Astrocyte (in vitro differentiated cells and primary cell): Measurements from ENCODE around the gene PDE4A. TPM values are rescaled to one million over a fixed set of nuclear protein-coding genes. Genes with fewer than 3 reads are reported as not detected.

Experiments used
- DNase-seq: peaks from one replicate; pipeline ENCODE4 v3.0.0-alpha.2; 2010; ENCODE audit warnings: low read depth
- FAIRE-seq: peaks from 2 replicates; lab custom pipeline; 2011; peaks lifted over from hg19 to GRCh38; lab: Jason Lieb, UNC
- H2AFZ ChIP-seq: 2 replicates; pipeline ENCODE4 v1.6.0; 2012; ENCODE audit warnings: low read depth, low read length, inconsistent platforms
- H3K27ac ChIP-seq: 2 replicates; pipeline ENCODE4 v1.5.1; 2011; ENCODE audit warnings: low read depth, low read length, inconsistent platforms
- H3K27me3 ChIP-seq: 2 replicates; pipeline ENCODE4 v1.6.0; 2011; ENCODE audit warnings: low read length, inconsistent platforms; ENCODE audit not compliant: insufficient read depth
- H3K36me3 ChIP-seq: 2 replicates; pipeline ENCODE4 v1.5.1; 2011; ENCODE audit warnings: low read length, inconsistent platforms; ENCODE audit not compliant: insufficient read depth
- H3K4me1 ChIP-seq: 2 replicates; pipeline ENCODE4 v1.5.1; 2011; ENCODE audit warnings: low read length, inconsistent platforms; ENCODE audit not compliant: insufficient read depth
- H3K4me2 ChIP-seq: 2 replicates; pipeline ENCODE4 v1.6.0; 2012; ENCODE audit warnings: low read length, inconsistent platforms
- H3K4me3 ChIP-seq: 2 replicates; pipeline ENCODE4 v1.5.1; 2011; ENCODE audit warnings: low read depth, mild to moderate bottlenecking, low read length, inconsistent platforms; ENCODE audit not compliant: insufficient read depth
- H3K79me2 ChIP-seq: 2 replicates; pipeline ENCODE4 v1.6.0; 2012; ENCODE audit warnings: mild to moderate bottlenecking, low read length, inconsistent platforms; ENCODE audit not compliant: insufficient read depth
- H3K9ac ChIP-seq: 2 replicates; pipeline ENCODE4 v1.6.0; 2012; ENCODE audit warnings: mild to moderate bottlenecking, low read length, inconsistent platforms
- H3K9me3 ChIP-seq: 2 replicates; pipeline ENCODE4 v1.5.1; 2012; ENCODE audit warnings: low read depth, mild to moderate bottlenecking, low read length, inconsistent platforms; ENCODE audit not compliant: insufficient read depth
- H4K20me1 ChIP-seq: 2 replicates; pipeline ENCODE4 v1.6.0; 2012; ENCODE audit warnings: low read length, inconsistent platforms; ENCODE audit not compliant: insufficient read depth
- H3K27ac Mint-ChIP-seq: one replicate; pipeline ENCODE4 v1.8.0; 2021; ENCODE audit warnings: mild to moderate bottlenecking, mixed read lengths; ENCODE audit not compliant: unreplicated experiment
- H3K27me3 Mint-ChIP-seq: one replicate; pipeline ENCODE4 v1.8.0; 2021; ENCODE audit warnings: low read depth, mixed read lengths; ENCODE audit not compliant: unreplicated experiment
- H3K36me3 Mint-ChIP-seq: one replicate; pipeline ENCODE4 v1.8.0; 2021; ENCODE audit warnings: low read depth, mixed read lengths; ENCODE audit not compliant: unreplicated experiment
- H3K4me1 Mint-ChIP-seq: one replicate; pipeline ENCODE4 v1.8.0; 2021; ENCODE audit warnings: low read depth, mixed read lengths; ENCODE audit not compliant: unreplicated experiment
- H3K4me3 Mint-ChIP-seq: one replicate; pipeline ENCODE4 v1.8.0; 2021; ENCODE audit warnings: mild to moderate bottlenecking, moderate library complexity, mixed read lengths; ENCODE audit not compliant: unreplicated experiment
- H3K9me3 Mint-ChIP-seq: one replicate; pipeline ENCODE4 v1.8.0; 2021; ENCODE audit warnings: mild to moderate bottlenecking, mixed read lengths; ENCODE audit not compliant: unreplicated experiment
- EZH2 ChIP-seq: IDR thresholded peaks from 2 replicates; pipeline ENCODE4 v1.6.1; 2012; ENCODE audit warnings: mild to moderate bottlenecking, low read length, inconsistent platforms; ENCODE audit not compliant: insufficient read depth
- total RNA-seq: library from RNA; stranded (reverse); gene quantifications from 2 replicates; pipeline ENCODE4 v1.2.1, GENCODE V29; 2021
- TF ChIP-seq, protein P1 (sequence below): IDR thresholded peaks from 2 replicates; pipeline ENCODE4 v1.5.1; 2011; ENCODE audit warnings: low read depth, mild to moderate bottlenecking, inconsistent platforms, low read length, moderate library complexity; ENCODE audit not compliant: insufficient read depth

Gene PDE4A
- total RNA-seq, 1 donor from 2014 or later = 3.2 TPM

- Mint-ChIP-seq H3K36me3 (no peaks in the 10 kb centered on the region), H3K9me3 (peaks cover 2% of the 10 kb centered on the region), H3K27ac (no peak overlapping the region), H3K27me3 (peaks cover 29% of the 10 kb centered on the region), H3K4me3 (peak overlapping the region; percentile 79), H3K4me1 (peaks cover 18% of the 10 kb centered on the region)
- H3K27ac ChIP-seq = no peak overlapping the region
- H3K4me2 ChIP-seq = peak overlapping the region; percentile 90
- H3K9me3 ChIP-seq = peaks cover 3% of the 10 kb centered on the region
- H4K20me1 ChIP-seq = peaks cover 31% of the 10 kb centered on the region
- FAIRE-seq (no peak), DNase-seq (no peak)
- peaks cover 22% of the 10 kb centered on the region for H3K27me3 ChIP-seq
- H3K4me1 ChIP-seq = peaks cover 39% of the 10 kb centered on the region
- no peaks in the 10 kb centered on the region for H3K36me3 ChIP-seq
- H3K79me2 ChIP-seq = no peaks in the 10 kb centered on the region
- no peak for TF ChIP-seq EZH2
- TF ChIP-seq, protein P1, sequence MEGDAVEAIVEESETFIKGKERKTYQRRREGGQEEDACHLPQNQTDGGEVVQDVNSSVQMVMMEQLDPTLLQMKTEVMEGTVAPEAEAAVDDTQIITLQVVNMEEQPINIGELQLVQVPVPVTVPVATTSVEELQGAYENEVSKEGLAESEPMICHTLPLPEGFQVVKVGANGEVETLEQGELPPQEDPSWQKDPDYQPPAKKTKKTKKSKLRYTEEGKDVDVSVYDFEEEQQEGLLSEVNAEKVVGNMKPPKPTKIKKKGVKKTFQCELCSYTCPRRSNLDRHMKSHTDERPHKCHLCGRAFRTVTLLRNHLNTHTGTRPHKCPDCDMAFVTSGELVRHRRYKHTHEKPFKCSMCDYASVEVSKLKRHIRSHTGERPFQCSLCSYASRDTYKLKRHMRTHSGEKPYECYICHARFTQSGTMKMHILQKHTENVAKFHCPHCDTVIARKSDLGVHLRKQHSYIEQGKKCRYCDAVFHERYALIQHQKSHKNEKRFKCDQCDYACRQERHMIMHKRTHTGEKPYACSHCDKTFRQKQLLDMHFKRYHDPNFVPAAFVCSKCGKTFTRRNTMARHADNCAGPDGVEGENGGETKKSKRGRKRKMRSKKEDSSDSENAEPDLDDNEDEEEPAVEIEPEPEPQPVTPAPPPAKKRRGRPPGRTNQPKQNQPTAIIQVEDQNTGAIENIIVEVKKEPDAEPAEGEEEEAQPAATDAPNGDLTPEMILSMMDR = no peak
- H3K4me3 ChIP-seq = no peak overlapping the region
- H3K9ac ChIP-seq = no peak overlapping the region
- no peak overlapping the region for H2AFZ ChIP-seq
Measured at GRCh38 chr19:10417541-10418234, 2.6 kb upstream of the PDE4A start.

DNA sequence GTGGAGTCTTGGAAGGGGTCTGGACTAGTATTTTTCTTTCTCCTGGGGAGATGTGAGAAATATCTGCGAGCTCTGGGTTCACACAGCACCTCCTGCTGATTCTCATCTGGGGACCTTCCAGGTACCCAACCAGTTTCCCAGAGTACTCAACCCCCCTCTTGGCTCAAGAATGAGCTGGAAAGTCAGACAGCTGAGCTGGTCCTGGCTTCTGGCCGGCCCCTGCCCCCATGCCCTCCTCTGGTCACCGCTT is 2.2 kb upstream of the PDE4A start:
- H3K79me2 ChIP-seq = no peaks in the 10 kb centered on the region
- no peaks in the 10 kb centered on the region for H3K36me3 ChIP-seq
- H3K27ac ChIP-seq = no peak overlapping the region
- H3K4me2 ChIP-seq = peak overlapping the region; percentile 90
- H3K36me3 Mint-ChIP-seq = no peaks in the 10 kb centered on the region
- H3K4me1 Mint-ChIP-seq = peaks cover 18% of the 10 kb centered on the region
- peaks cover 2% of the 10 kb centered on the region for H3K9me3 Mint-ChIP-seq
- H4K20me1 ChIP-seq = peaks cover 31% of the 10 kb centered on the region
- H3K9me3 ChIP-seq = peaks cover 3% of the 10 kb centered on the region
- H3K9ac ChIP-seq = peak overlapping the region; percentile 37
- H3K27me3 ChIP-seq = peaks cover 22% of the 10 kb centered on the region
- peak overlapping the region; percentile 79 for H3K4me3 Mint-ChIP-seq
- no peak for TF ChIP-seq EZH2
- H2AFZ ChIP-seq = no peak overlapping the region
- DNase-seq (no peak), FAIRE-seq (no peak)
- peaks cover 31% of the 10 kb centered on the region for H3K27me3 Mint-ChIP-seq
- H3K27ac Mint-ChIP-seq = peak overlapping the region; percentile 85
- H3K4me3 ChIP-seq = peak overlapping the region; percentile 28
- H3K4me1 ChIP-seq = peaks cover 39% of the 10 kb centered on the region

DNA sequence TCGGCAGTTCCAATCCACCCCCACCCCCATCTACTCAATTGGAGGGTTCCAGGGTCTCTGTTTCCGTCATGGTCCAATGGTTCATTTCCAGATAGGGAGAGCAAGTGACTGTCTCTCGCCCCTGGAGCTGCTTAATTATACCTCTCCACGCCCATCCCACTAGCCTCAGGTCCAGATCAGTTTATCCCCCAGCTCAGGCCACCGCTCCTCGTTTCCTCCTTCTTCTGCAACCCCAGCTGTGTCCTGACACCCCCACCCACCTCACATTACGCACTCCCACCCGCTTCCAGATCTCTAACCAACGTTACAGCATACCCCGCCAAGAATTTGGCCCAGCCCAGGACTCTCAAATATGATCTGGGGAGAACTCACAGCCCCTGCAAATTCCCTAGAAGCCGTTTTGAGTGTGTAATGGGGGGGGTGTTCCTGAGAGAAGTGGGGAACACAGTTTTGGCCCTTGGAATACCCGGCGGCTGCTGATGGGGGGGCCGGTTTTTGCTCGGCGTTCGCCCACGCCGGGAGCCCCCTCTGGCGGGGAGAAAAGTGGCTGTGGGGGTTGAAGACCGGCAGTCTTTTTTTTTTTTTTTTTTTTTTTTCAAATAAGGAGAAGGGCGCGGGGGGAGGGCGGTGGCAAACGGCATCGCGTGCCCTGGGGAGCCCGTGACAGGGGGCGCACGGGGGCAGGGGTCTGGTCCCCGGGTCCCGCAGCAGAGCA is 1.7 kb upstream of the PDE4A start:
- peaks cover 22% of the 10 kb centered on the region for H3K27me3 ChIP-seq
- FAIRE-seq (no peak), DNase-seq (no peak)
- peak overlapping the region; percentile 28 for H3K4me3 ChIP-seq
- peak overlapping the region; percentile 79 for H3K4me3 Mint-ChIP-seq
- peaks cover 31% of the 10 kb centered on the region for H4K20me1 ChIP-seq
- no peak overlapping the region for H3K27ac ChIP-seq
- peaks cover 2% of the 10 kb centered on the region for H3K9me3 Mint-ChIP-seq
- peak overlapping the region; percentile 90 for H3K4me2 ChIP-seq
- H3K79me2 ChIP-seq = no peaks in the 10 kb centered on the region
- peaks cover 3% of the 10 kb centered on the region for H3K9me3 ChIP-seq
- no peaks in the 10 kb centered on the region for H3K36me3 ChIP-seq
- no peak overlapping the region for H2AFZ ChIP-seq
- peaks cover 39% of the 10 kb centered on the region for H3K4me1 ChIP-seq
- H3K27ac Mint-ChIP-seq = peak overlapping the region; percentile 85
- peaks cover 36% of the 10 kb centered on the region for H3K27me3 Mint-ChIP-seq
- peak overlapping the region; percentile 37 for H3K9ac ChIP-seq
- H3K4me1 Mint-ChIP-seq = peaks cover 18% of the 10 kb centered on the region
- no peaks in the 10 kb centered on the region for H3K36me3 Mint-ChIP-seq
- TF ChIP-seq, protein P1 = no peak
- peak; percentile 24 for TF ChIP-seq EZH2
